HG02870 (cell line): ENCODE results near the gene ZC3H4.

ENCODE experiments used
- ATAC-seq: cut with Tn5 transposase; IDR thresholded peaks from one replicate; pipeline ENCODE4 v1.9.1; 2021; ENCODE audit warnings: mild to moderate bottlenecking, moderate library complexity; ENCODE audit not compliant: unreplicated experiment

Gene ZC3H4

DNA sequence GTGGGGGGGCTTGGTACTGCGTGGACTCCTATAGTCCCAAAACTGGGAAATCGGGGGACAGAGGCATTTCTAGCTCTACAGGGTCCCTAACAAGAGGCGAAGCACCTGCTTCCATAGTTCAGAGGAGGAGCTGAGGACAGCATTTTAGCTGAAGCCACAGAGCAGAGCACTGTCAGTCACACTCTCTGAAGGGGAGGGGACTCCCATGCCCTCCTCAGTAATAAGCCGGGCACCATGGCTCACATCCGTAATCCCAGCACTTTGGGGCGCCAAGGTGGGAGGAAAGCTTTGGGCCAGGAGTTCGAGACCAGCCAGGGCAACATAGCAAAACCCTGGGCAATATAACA is 90.2 kb downstream of the ZC3H4 start:
- no peak for ATAC-seq

- no peak for ATAC-seq
Measured at GRCh38 chr19:47022541-47023447, 90.8 kb downstream of the ZC3H4 start.

DNA sequence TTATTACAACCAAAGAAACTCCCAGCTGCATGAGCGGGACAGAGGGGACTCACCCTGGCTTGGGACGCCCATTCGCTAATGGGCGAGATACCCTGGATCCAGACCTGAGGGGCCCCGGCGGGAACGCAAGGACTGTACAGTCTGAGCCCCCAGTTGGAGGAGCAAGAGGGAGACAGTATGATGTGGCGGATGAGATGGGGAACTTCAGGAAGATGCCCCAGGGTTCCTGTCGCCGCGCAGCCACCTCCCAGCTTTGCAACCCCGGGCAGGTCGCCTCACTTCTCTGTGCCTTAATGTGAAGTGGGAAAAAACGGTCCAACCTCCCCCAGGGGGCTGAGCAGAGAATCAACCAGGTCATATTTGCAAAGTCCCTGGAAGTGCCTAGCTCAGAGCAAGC is 91.4 kb downstream of the ZC3H4 start:
- ATAC-seq: no peak

DNA sequence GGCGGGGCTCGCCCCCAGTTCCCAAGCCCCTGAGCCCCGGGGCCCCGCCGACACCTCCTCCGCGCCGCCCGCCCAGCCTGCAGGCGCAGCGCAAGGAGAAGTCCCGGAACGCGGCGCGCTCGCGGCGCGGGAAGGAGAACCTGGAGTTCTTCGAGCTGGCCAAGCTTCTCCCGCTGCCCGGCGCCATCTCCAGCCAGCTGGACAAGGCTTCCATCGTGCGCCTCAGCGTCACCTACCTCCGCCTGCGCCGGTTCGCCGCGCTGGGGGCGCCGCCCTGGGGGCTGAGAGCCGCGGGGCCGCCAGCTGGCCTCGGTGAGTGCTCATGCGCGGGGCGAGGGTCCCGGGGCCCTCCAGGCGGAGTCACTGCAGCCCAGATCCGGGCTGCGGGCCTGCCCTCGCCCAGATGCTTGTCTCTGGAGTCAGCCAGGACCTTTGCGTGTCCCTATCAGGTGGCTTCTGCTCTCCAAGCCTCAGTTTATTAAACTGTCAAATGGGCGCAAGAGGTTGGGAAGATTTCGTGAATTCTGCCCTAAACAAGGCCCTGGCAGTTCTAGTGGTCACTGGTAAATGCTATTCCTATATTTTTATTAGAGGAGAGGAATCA is 91.9 kb downstream of the ZC3H4 start:
- no peak for ATAC-seq

DNA sequence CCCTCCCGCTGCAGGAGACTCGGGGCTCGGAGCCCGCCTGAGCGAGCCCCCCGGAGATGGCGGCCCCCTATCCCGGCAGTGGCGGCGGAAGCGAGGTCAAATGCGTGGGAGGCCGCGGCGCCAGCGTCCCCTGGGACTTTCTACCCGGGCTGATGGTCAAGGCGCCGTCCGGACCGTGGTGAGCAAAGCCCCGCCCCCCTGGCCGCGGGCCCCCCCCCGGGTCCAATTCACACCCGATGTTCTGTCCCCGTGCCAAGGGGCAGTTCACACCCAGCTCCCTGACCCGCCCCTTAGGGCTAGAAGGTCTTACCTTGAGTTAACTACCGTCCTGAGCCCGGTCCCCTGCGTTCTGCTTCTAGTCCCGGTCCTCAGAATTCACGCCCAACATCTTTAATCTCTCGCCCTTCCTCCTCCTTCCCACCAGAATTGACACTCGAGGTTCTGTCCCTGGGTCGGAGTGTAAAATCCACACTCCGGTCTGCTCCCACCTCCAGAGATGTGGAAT is 92.5 kb downstream of the ZC3H4 start:
- no peak for ATAC-seq

DNA sequence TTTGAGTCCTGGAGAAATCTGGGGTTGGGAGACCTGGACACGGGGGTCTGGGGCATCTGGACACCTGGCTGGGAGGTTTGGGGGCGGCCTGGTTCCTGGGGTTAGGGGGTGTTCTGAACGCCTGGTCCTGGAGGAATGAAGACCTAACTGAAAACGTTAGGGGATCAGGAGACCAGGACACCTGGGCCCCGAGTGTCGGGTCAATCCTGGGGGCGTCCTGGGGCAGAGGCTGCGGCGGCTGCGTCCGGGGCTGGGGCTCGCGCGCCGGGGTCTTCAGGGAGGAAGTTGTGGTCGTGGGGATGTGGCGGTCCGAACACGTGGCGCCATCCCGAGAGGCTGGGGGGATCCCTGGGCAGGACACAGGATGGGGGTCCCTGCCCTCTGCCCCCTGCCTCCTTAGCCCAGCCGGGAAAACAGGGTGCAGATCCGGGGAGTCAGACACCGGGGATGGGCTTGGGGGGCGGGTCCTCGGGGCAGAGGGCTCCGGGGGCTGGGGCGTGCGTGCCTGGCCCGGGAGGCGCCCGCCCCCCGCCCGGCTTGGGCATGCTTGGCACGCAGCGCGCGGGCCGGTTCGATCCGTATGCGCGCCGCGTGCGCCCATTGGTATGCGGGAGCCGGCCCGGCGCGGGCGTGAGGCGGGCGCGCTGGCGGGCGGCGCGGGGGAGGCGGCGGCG is 93.3 kb downstream of the ZC3H4 start:
- ATAC-seq: no peak

DNA sequence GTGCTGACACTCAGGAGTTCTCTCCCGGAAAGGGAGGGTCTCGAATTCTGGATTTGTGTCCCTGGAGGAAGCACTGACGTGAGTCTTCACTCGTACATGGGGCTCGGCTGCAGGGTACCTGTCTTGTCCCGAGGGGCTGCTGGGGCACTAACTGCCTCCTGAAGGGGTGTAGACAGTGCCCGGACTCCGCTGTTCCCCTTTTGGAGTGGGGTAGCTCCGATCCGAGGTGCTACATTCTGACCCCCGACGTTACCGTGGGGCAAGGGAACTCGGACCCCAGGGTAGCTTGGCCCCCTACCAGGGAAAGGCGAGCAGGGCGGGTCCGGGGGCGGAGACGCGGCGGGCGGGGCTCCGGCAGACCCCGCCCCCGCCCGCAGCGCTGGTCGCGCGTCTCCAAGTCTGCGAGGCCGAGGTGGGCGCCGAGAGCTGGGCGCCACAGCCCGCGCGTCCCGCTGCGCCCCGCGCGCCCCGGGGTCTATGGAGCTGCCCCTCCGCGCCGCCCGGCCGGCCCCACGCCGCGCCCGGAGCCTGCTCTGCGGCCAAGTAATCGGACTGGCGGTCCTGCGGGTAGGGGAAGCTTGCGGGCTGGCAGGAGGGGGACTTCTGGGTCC is 94.0 kb downstream of the ZC3H4 start, which contains the start of gene NPAS1:
NPAS1 (plus strand) TSS at position 407 of the 611 bp plus-strand sequence. CDS start 1,211 bp downstream, outside the sequence.
- no peak for ATAC-seq

DNA sequence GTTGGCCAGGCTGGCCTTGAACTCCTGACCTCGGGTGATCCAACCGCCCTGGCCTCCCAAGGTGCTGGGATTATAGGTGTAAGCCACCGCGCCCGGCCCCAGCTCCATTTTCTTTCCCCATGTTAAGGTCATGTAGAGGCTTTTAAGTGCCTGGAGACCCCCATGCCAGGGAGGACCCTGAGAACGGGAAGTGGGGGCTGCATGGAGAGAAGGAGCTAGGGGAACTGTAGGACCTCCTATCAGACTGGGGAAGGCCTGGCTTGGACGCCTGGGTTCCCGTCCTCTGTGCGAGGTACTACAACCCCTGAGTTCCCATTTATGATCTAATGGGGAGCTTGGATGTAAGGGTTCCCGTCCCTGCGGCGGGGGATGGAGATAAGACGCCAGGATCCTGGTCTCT is 94.7 kb downstream of the ZC3H4 start:
- ATAC-seq: no peak
